ENCODE results near the gene LAMTOR5.
A peak's percentile ranks its signal among the peaks of the same experiment; 100 is the strongest.

The LAMTOR5 gene

GRCh38 chr1:110393286-110393685 lies 14.2 kb downstream of the LAMTOR5 start:
- peak overlapping the region; percentile 42 for H3K27ac ChIP-seq
- no peak for DNase-seq (ENCODE audit: low read depth, low spot score)

GRCh38 chr1:110390692-110391245 lies 16.7 kb downstream of the LAMTOR5 start, which contains the start of gene SLC16A4:
Gene SLC16A4 (minus strand): TSS chr1:110391026. CDS start chr1:110389323, 1,703 bp downstream.
- no peak for DNase-seq (ENCODE audit: low read depth, low spot score)
- H3K27ac ChIP-seq, result peak within 1 kb of the TSS; percentile 76

- no peak for DNase-seq (ENCODE audit: low read depth, low spot score)
- H3K27ac ChIP-seq, result peak overlapping the region; percentile 76
These were observed 17.4 kb downstream of the LAMTOR5 start for GRCh38 chr1:110390096-110390495.

- no peak overlapping the region for H3K27ac ChIP-seq
- no peak for DNase-seq (ENCODE audit: low read depth, low spot score)
These were observed 20.3 kb downstream of the LAMTOR5 start for GRCh38 chr1:110387048-110387754.

- no peak overlapping the region for H3K27ac ChIP-seq
- DNase-seq (ENCODE audit: low read depth, low spot score), result no peak
These were observed 22.1 kb downstream of the LAMTOR5 start for GRCh38 chr1:110385369-110385768.

GRCh38 chr1:110384581-110385321 lies 22.7 kb downstream of the LAMTOR5 start:
- no peak overlapping the region for H3K27ac ChIP-seq

GRCh38 chr1:110383251-110383990 lies 24.1 kb downstream of the LAMTOR5 start:
- H3K27ac ChIP-seq, result peak overlapping the region; percentile 1
- DNase-seq (ENCODE audit: low read depth, low spot score), result no peak

More at GRCh38 chr1:110384581-110385321, 22.7 kb downstream of the LAMTOR5 start:
- no peak for DNase-seq (ENCODE audit: low read depth, low spot score)

GRCh38 chr1:110380672-110381283 lies 26.7 kb downstream of the LAMTOR5 start:
- DNase-seq (ENCODE audit: low read depth, low spot score), result no peak
- H3K27ac ChIP-seq, result no peak overlapping the region

- DNase-seq (ENCODE audit: low read depth, low spot score), result no peak
- H3K27ac ChIP-seq, result no peak overlapping the region
These were observed 32.0 kb downstream of the LAMTOR5 start for GRCh38 chr1:110375490-110375889.

GRCh38 chr1:110370827-110371226 lies 36.7 kb downstream of the LAMTOR5 start:
- no peak overlapping the region for H3K27ac ChIP-seq
- DNase-seq (ENCODE audit: low read depth, low spot score), result no peak

GRCh38 chr1:110364221-110364620 lies 43.3 kb downstream of the LAMTOR5 start:
- no peak for DNase-seq (ENCODE audit: low read depth, low spot score)
- no peak overlapping the region for H3K27ac ChIP-seq

- no peak for DNase-seq (ENCODE audit: low read depth, low spot score)
These were observed 45.6 kb downstream of the LAMTOR5 start for GRCh38 chr1:110361856-110362255.

GRCh38 chr1:110360431-110360830 lies 47.1 kb downstream of the LAMTOR5 start:
- DNase-seq (ENCODE audit: low read depth, low spot score), result no peak
- no peak overlapping the region for H3K27ac ChIP-seq

More at GRCh38 chr1:110361856-110362255, 45.6 kb downstream of the LAMTOR5 start:
- no peak overlapping the region for H3K27ac ChIP-seq

GRCh38 chr1:110356379-110356778 lies 51.1 kb downstream of the LAMTOR5 start:
- no peak overlapping the region for H3K27ac ChIP-seq
- DNase-seq (ENCODE audit: low read depth, low spot score), result peak; percentile 10

GRCh38 chr1:110355321-110355720 lies 52.2 kb downstream of the LAMTOR5 start:
- DNase-seq (ENCODE audit: low read depth, low spot score), result no peak

More at GRCh38 chr1:110355321-110355720, 52.2 kb downstream of the LAMTOR5 start:
- no peak overlapping the region for H3K27ac ChIP-seq
